B cell (primary cell): ENCODE results near the gene OXGR1. TPM values are rescaled to one million over a fixed set of nuclear protein-coding genes. Genes with fewer than 3 reads are reported as not detected.

Source experiments
- ATAC-seq: fragments of 200-7000 bp; cut with Tn5 transposase; one replicate; pipeline ENCODE4 v1.10.0; 2021; ENCODE audit warnings: low read depth, mild to moderate bottlenecking, moderate number of reproducible peaks, moderate library complexity
- CTCF ChIA-PET: fragments of 350-600 bp; sonication (Branson Sonifier 250); formaldehyde crosslinking; loops from one replicate; lab custom pipeline; 2021; ENCODE audit warnings: antibody characterized with exemption, inconsistent platforms; lab: Charles Lee
- POLR2A ChIA-PET: fragments of 350-600 bp; sonication (Branson Sonifier 250); formaldehyde crosslinking; loops from one replicate; lab custom pipeline; 2021; ENCODE audit warnings: antibody characterized with exemption; lab: Charles Lee
- DNase-seq: peaks from one replicate; pipeline ENCODE4 v3.0.0; 2013
- H2AFZ ChIP-seq: 2 replicates; pipeline ENCODE4 v1.6.1; 2012; ENCODE audit warnings: mild to moderate bottlenecking, low read depth, low read length; ENCODE audit not compliant: insufficient read depth, poor library complexity, severe bottlenecking
- H3K27ac ChIP-seq, 2 donors: 1 replicate in 1 of 2; 2 replicates in 1 of 2; pipeline ENCODE4 v1.5.1; 2012 to 2013; ENCODE audit warnings: low read length in 2 of 2, mild to moderate bottlenecking in 2 of 2, moderate library complexity in 1 of 2
- H3K27me3 ChIP-seq, 4 experiments: fragments of 200-600 bp in 1 of 4; sonication (generic) in 1 of 4; replicated peaks in 1 of 4; 1 replicate in 2 of 4; 2 replicates in 2 of 4; pipeline versions ENCODE4 v1.6.1 to v1.7.0; 2013 to 2016; ENCODE audit warnings: low read length in 3 of 4, mild to moderate bottlenecking in 2 of 4, mixed read lengths in 1 of 4, moderate library complexity in 1 of 4; ENCODE audit not compliant: insufficient read depth in 4 of 4, control insufficient read depth in 3 of 4; ENCODE audit errors: control extremely low read depth in 1 of 4
- H3K36me3 ChIP-seq, 2 experiments: replicated peaks in 1 of 2; 1 replicate in 1 of 2; 2 replicates in 1 of 2; pipeline versions ENCODE4 v1.6.1 to v1.7.1; 2013; ENCODE audit warnings: low read length in 1 of 2; ENCODE audit not compliant: insufficient read depth in 2 of 2, control insufficient read depth in 1 of 2; ENCODE audit errors: control extremely low read depth in 1 of 2, extremely low read depth in 1 of 2
- H3K4me1 ChIP-seq, 2 donors: fragments of 200-600 bp in 1 of 2; sonication (generic) in 1 of 2; 1 replicate in 1 of 2; 2 replicates in 1 of 2; pipeline versions ENCODE4 v1.5.1 to v1.6.1; 2013 to 2017; ENCODE audit warnings: low read length in 2 of 2; ENCODE audit not compliant: control insufficient read depth in 2 of 2, insufficient read depth in 2 of 2
- H3K4me2 ChIP-seq: replicated peaks from 2 replicates; pipeline ENCODE3; 2012; ENCODE audit warnings: mild to moderate bottlenecking, low read depth, low read length; ENCODE audit not compliant: poor library complexity, severe bottlenecking
- H3K4me3 ChIP-seq, 5 experiments: fragments of 200-600 bp in 1 of 5; sonication (generic) in 1 of 5; 1 replicate in 3 of 5; 2 replicates in 2 of 5; pipeline versions ENCODE4 v1.5.1 to v1.7.0; 2011 to 2016; ENCODE audit warnings: low read length in 4 of 5, mild to moderate bottlenecking in 4 of 5, low read depth in 2 of 5, control low read depth in 1 of 5, moderate library complexity in 1 of 5; ENCODE audit not compliant: insufficient read depth in 1 of 5; ENCODE audit errors: control extremely low read depth in 1 of 5, extremely low read depth in 1 of 5
- H3K79me2 ChIP-seq: fragments of 200-600 bp; sonication (generic); one replicate; pipeline ENCODE4 v1.6.0; 2016; ENCODE audit warnings: low read length; ENCODE audit not compliant: control insufficient read depth, insufficient read depth
- H3K9ac ChIP-seq: fragments of 200-600 bp; sonication (generic); 2 replicates; pipeline ENCODE4 v1.6.1; 2017; ENCODE audit warnings: mild to moderate bottlenecking, low read length, moderate library complexity
- H3K9me3 ChIP-seq, 3 donors: one replicate each; pipeline versions ENCODE4 v1.6.1 to v1.7.1; 2013; ENCODE audit warnings: low read length in 2 of 3; ENCODE audit not compliant: control insufficient read depth in 2 of 3, insufficient read depth in 1 of 3; ENCODE audit errors: control extremely low read depth in 1 of 3
- H4K20me1 ChIP-seq: 2 replicates; pipeline ENCODE4 v1.6.0; 2012; ENCODE audit warnings: mild to moderate bottlenecking, low read length; ENCODE audit not compliant: insufficient read depth, control insufficient read depth, poor library complexity, severe bottlenecking
- H3K27ac Mint-ChIP-seq: one replicate; pipeline ENCODE4 v1.8.0; 2021; ENCODE audit warnings: mixed read lengths
- H3K27me3 Mint-ChIP-seq: one replicate; pipeline ENCODE4 v1.8.0; 2021; ENCODE audit warnings: mixed read lengths
- H3K4me1 Mint-ChIP-seq: one replicate; pipeline ENCODE4 v1.8.0; 2021; ENCODE audit warnings: mixed read lengths
- H3K4me3 Mint-ChIP-seq: one replicate; pipeline ENCODE4 v1.8.0; 2021; ENCODE audit warnings: mixed read lengths
- H3K9me3 Mint-ChIP-seq: one replicate; pipeline ENCODE4 v1.8.0; 2022; ENCODE audit warnings: mixed read lengths; ENCODE audit not compliant: insufficient read depth
- EZH2 ChIP-seq: IDR thresholded peaks from 2 replicates; pipeline ENCODE4 v1.6.1; 2012; ENCODE audit warnings: borderline replicate concordance, low read depth, mild to moderate bottlenecking, moderate library complexity, low read length; ENCODE audit not compliant: insufficient read depth, poor library complexity, severe bottlenecking
- WGBS: methylation state at CpG from one replicate; pipeline ENCODE4 v1.1.5; 2013; ENCODE audit warnings: missing lambda C conversion rate; ENCODE audit not compliant: insufficient coverage; 5-methylcytosine and 5-hydroxymethylcytosine counted together
- intact Hi-C: fragments of 100-400 bp; cut with micrococcal nuclease; formaldehyde crosslinking; loops from one replicate; pipeline ENCODE4 v1.10.0; 2022
- polyA minus RNA-seq: library from RNA; depleted of rRNA, polyadenylated mRNA; stranded (reverse); fragments of >200 nt; gene quantifications from 2 replicates; pipeline ENCODE4 v1.2.3, GENCODE V29; 2012
- polyA plus RNA-seq: library from polyadenylated mRNA; depleted of rRNA; stranded (reverse); fragments of >200 nt; gene quantifications from 2 replicates; pipeline ENCODE4 v1.2.3, GENCODE V29; 2012
- total RNA-seq, 2 donors: library from RNA; stranded (reverse); fragments of 120-200 nt in 1 of 2; gene quantifications; 1 replicate in 1 of 2; 2 replicates in 1 of 2; pipeline versions ENCODE4 v1.2.3 to v1.2.4, GENCODE V29; 2013 to 2022
- TF ChIP-seq, protein P1 (sequence below): fragments of 200-600 bp; IDR thresholded peaks from one replicate; pipeline ENCODE4 v1.8.0; 2022; ENCODE audit warnings: antibody characterized with exemption, mild to moderate bottlenecking

OXGR1 gene
- total RNA-seq = not detected in 2 replicates
- total RNA-seq (2013) = not detected
- not detected in 2 replicates for polyA plus RNA-seq
- not detected in 2 replicates for polyA minus RNA-seq

DNA sequence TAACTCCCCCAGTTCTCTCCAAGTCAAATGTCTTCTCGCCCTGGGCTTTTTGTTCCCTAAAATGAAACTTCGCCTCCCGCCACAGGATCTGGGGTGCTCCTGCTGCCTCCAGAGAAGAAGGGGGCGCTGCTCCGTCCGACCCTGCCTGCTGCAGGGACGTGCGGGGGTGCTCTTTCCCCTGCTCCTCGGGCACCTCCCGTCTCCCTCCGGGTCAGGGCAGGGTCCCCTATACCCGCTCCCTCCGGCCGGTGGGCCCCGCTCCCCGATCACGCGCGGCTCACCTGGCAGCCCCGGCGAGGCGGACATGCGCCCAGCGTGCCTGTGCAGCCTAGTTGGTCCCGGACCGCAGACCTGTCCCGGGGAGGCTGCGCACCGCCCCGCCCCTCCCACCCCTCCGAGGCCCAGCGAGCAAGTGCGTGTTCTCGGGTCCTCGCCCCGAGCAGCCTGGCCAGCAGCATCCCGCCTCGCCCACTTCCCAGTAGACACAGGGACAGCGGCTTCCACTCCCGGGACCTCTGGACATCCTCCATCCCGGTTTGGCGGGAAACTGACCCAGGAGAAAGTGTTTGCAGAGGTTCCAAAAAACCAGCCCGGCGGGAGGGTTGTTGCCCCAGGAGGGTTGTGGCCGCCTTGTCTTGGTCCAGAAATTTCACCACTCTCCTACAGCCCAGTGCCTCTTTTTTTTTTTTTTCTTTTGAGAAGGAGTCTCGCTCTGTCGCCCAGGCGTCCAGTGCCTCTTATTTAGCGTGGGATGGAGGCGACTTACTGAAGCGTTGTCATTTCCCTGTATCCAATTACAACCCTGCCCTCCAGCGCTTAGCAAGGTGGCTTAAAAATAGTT, at the start of gene OXGR1:
Gene OXGR1, minus strand, starts transcription at position 460 of the 841 bp plus-strand sequence. CDS start 6,717 bp downstream, outside the sequence.
- Mint-ChIP-seq H3K9me3 (no peaks in the 10 kb centered on the region), H3K4me1 (peaks cover 8% of the 10 kb centered on the region), H3K27me3 (peaks cover 44% of the 10 kb centered on the region), H3K27ac (no peak within 1 kb of the TSS), H3K4me3 (peak within 1 kb of the TSS; percentile 55)
- H3K4me3 ChIP-seq = peak within 1 kb of the TSS in 2 of 5 experiments; percentile 15 to 23
- intact Hi-C loops = no loop called here
- peaks cover 0 to 13% (median 0%) of the 10 kb centered on the region in 3 donors for H3K9me3 ChIP-seq
- H3K27me3 ChIP-seq = peaks cover 0 to 24% (median 5%) of the 10 kb centered on the region in 4 experiments
- WGBS = 4% methylated on average over 39 of the region's 52 CpGs
- TF ChIP-seq EZH2 = no peak
- TF ChIP-seq, protein P1, sequence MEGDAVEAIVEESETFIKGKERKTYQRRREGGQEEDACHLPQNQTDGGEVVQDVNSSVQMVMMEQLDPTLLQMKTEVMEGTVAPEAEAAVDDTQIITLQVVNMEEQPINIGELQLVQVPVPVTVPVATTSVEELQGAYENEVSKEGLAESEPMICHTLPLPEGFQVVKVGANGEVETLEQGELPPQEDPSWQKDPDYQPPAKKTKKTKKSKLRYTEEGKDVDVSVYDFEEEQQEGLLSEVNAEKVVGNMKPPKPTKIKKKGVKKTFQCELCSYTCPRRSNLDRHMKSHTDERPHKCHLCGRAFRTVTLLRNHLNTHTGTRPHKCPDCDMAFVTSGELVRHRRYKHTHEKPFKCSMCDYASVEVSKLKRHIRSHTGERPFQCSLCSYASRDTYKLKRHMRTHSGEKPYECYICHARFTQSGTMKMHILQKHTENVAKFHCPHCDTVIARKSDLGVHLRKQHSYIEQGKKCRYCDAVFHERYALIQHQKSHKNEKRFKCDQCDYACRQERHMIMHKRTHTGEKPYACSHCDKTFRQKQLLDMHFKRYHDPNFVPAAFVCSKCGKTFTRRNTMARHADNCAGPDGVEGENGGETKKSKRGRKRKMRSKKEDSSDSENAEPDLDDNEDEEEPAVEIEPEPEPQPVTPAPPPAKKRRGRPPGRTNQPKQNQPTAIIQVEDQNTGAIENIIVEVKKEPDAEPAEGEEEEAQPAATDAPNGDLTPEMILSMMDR = no peak
- POLR2A ChIA-PET = no interaction called here
- no peak within 1 kb of the TSS for H3K27ac ChIP-seq
- H3K36me3 ChIP-seq = no peaks in the 10 kb centered on the region
- H3K4me2 ChIP-seq = peak within 1 kb of the TSS; percentile 47
- no peaks in the 10 kb centered on the region for H3K79me2 ChIP-seq
- H2AFZ ChIP-seq = peak within 1 kb of the TSS; percentile 18
- no peak within 1 kb of the TSS for H3K9ac ChIP-seq
- H3K4me1 ChIP-seq = no peaks in the 10 kb centered on the region
- CTCF ChIA-PET = no interaction called here
- ATAC-seq (no peak), DNase-seq (no peak)
- no peaks in the 10 kb centered on the region for H4K20me1 ChIP-seq

DNA sequence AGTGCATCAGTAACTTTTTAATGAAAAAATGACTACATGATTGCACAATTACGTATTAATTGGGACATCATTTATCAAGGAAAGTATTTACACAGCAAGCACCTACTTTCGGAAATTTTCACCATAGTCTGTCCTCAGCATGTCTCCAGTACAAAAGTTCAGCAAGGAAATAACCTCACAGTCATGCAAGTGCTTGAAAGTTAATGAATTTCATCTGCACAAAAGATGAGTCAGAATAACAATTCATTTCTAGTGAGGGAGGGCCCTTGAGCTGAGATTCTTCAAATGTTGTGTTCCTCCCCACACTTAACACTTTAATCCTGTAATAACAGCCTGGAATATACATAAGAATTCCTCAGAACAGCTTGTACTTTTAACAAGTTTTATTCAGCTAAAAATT, 49.0 kb upstream of the OXGR1 start:
- intact Hi-C loops = no loop called here
- Mint-ChIP-seq H3K4me3 (no peak overlapping the region), H3K27me3 (peaks cover 5% of the 10 kb centered on the region), H3K27ac (no peak overlapping the region), H3K4me1 (no peaks in the 10 kb centered on the region), H3K9me3 (no peaks in the 10 kb centered on the region)
- H2AFZ ChIP-seq = no peak overlapping the region
- H3K9me3 ChIP-seq = no peaks in the 10 kb centered on the region
- DNase-seq (no peak), ATAC-seq (no peak)
- CTCF ChIA-PET = no interaction called here
- no peak overlapping the region for H3K4me3 ChIP-seq
- WGBS = 80% methylated on average over 1 of the region's 2 CpGs
- H3K4me1 ChIP-seq = no peaks in the 10 kb centered on the region
- no peaks in the 10 kb centered on the region for H4K20me1 ChIP-seq
- H3K36me3 ChIP-seq = no peaks in the 10 kb centered on the region
- POLR2A ChIA-PET = no interaction called here
- no peak overlapping the region for H3K27ac ChIP-seq
- peaks cover 0 to 2% (median 0%) of the 10 kb centered on the region in 4 experiments for H3K27me3 ChIP-seq
- no peak overlapping the region for H3K9ac ChIP-seq
- no peaks in the 10 kb centered on the region for H3K79me2 ChIP-seq
- H3K4me2 ChIP-seq = no peak overlapping the region
- no peak for TF ChIP-seq EZH2
- TF ChIP-seq, protein P1 = no peak
